Measurements from ENCODE around the gene MMP8. TPM values are rescaled to one million over a fixed set of nuclear protein-coding genes. Genes with fewer than 3 reads are reported as not detected.
"Not testable (repeated sequence)": the region's sequence is repeated elsewhere in the genome, so short reads cannot be mapped to it uniquely, and the experiment has no call there.

Gene MMP8
- total and polyA plus RNA-seq, 9 of the 15 experiments (the other 6 are each of a cell fraction or from before 2014, with no cell fraction given) = not detected

DNA sequence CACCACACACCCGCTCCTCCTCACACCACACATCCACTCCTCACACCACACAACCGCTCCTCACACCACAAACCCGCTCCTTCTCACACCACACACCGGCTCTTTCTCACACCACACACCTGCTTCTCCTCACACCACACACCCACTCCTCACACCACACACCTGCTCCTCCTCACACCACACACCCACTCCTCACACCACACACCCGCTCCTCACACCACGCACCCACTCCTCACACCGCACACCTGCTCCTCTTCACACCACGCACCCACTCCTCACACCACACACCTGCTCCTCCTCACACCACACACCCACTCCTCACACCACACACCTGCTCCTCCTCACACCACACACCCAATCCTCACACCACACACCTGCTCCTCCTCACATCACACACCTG is 6.2 kb upstream of the MMP8 start:
- H3K9ac ChIP-seq (ENCODE audit: insufficient read depth in 1 of 2, low read depth in 2 of 2, low read length in 2 of 2); H3K4me3 ChIP-seq; H3K27ac ChIP-seq (ENCODE audit: extremely low read depth, low read depth, low read length); H3K4me1 ChIP-seq (replicated peaks in 1 of 2; ENCODE audit: control insufficient read depth in 2 of 2, insufficient read depth in 2 of 2, low read length in 2 of 2); H3K4me2 ChIP-seq (ENCODE audit: insufficient read depth, low read length); H3K9me3 ChIP-seq (replicated peaks; ENCODE audit: control insufficient read depth, insufficient read depth, low read depth, low read length); ATAC-seq; POLR2A ChIA-PET; H3K79me2 ChIP-seq (ENCODE audit: control insufficient read depth, insufficient read depth, low read length); DNase-seq (ENCODE audit: extremely low read depth in 1 of 4, low spot score in 3 of 4); in situ Hi-C loops (cut with MboI); H3K27me3 ChIP-seq (ENCODE audit: control insufficient read depth in 2 of 2, insufficient read depth in 2 of 2, low read length in 2 of 2); CTCF ChIA-PET (ENCODE audit: low intra/inter-chr PET ratio); H3K36me3 ChIP-seq (ENCODE audit: control insufficient read depth, insufficient read depth, low read length); H3K9me1 ChIP-seq (ENCODE audit: control insufficient read depth, insufficient read depth, low read length); BruUV-seq (replicated peaks); H4K20me1 ChIP-seq (replicated peaks; ENCODE audit: control insufficient read depth, insufficient read depth, low read length); H2AFZ ChIP-seq (ENCODE audit: low read depth, low read length): not testable (repeated sequence)
- WGBS (ENCODE audit: insufficient coverage, low coverage, missing lambda C conversion rate) = 0% methylated on average over 7 of the region's 8 CpGs
- peak; percentile 59 for FAIRE-seq
- intact Hi-C loops (cut with micrococcal nuclease) = loop anchor here (5.0 kb wide), 2 partner anchors 306 to 871 kb away; no protein-coding TSS in a partner anchor

DNA sequence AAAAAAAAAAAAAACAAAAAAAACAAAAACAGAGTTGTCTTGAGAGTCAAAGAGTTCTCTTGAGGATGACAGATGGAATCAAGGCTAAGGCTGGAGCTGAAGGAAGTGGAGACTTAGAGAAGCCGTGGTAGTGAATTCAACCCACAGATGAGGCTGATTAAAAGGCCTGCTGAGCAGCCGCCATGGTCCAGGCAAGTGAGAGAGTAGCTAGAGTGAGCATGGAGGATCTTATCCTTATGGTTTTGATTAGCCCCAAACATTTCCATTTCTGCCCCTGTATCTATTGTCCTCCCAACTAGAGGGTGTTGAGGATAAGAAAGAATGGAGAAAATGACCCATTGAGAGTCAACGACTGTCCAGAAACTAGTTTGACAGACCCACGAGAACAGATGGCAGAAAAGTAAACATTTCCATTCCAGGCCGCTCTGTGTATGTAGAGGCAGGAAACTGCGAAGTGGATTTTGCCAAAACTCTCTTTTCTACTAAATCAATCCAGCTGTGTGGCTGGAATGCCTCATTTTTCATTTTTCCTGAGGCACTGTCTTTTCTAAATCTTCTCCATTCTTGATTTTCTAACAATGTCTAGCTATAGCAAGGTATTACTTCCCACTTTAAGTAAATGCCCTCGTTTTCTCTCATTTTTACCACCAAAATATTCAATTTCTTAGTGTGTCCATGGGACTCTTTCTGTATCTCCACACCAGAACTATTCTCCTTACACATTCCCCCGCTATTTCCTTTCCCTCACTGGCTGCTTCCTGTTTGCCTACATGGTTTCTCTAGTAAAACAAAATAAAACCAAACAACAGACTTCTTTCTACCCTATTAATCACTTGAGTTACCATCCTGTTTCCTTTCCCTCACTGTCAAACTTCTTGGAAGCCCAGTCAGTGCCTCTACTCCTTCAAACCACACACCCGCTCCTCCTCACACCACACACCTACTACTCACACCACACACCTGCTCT is 5.4 kb upstream of the MMP8 start:
- H3K27me3 ChIP-seq (ENCODE audit: control insufficient read depth in 2 of 2, insufficient read depth in 2 of 2, low read length in 2 of 2) = no peaks in the 10 kb centered on the region
- in situ Hi-C loops (cut with MboI) = no loop called here
- no peak overlapping the region for H3K27ac ChIP-seq (ENCODE audit: extremely low read depth, low read depth, low read length)
- WGBS (ENCODE audit: insufficient coverage, low coverage, missing lambda C conversion rate) = 2% methylated on average over 8 of the region's 9 CpGs
- no peaks in the 10 kb centered on the region for H3K9me3 ChIP-seq (replicated peaks; ENCODE audit: control insufficient read depth, insufficient read depth, low read depth, low read length)
- no peak overlapping the region for H2AFZ ChIP-seq (ENCODE audit: low read depth, low read length)
- no peak overlapping the region for H3K4me2 ChIP-seq (ENCODE audit: insufficient read depth, low read length)
- no peak for ATAC-seq
- BruUV-seq (replicated peaks) = no TSS peak
- ChIA-PET CTCF (ENCODE audit: low intra/inter-chr PET ratio) (no interaction called here), POLR2A (no interaction called here)
- no peak overlapping the region for H3K9ac ChIP-seq (ENCODE audit: insufficient read depth in 1 of 2, low read depth in 2 of 2, low read length in 2 of 2)
- intact Hi-C loops (cut with micrococcal nuclease) = loop anchor here (5.0 kb wide), 2 partner anchors 307 to 872 kb away; no protein-coding TSS in a partner anchor
- DNase-seq (ENCODE audit: extremely low read depth in 1 of 4, low spot score in 3 of 4) = no peak
- no peaks in the 10 kb centered on the region for H3K79me2 ChIP-seq (ENCODE audit: control insufficient read depth, insufficient read depth, low read length)
- H3K36me3 ChIP-seq (ENCODE audit: control insufficient read depth, insufficient read depth, low read length) = no peaks in the 10 kb centered on the region
- H4K20me1 ChIP-seq (replicated peaks; ENCODE audit: control insufficient read depth, insufficient read depth, low read length) = no peaks in the 10 kb centered on the region
- no peak overlapping the region for H3K4me3 ChIP-seq
- no peak for FAIRE-seq
- no peaks in the 10 kb centered on the region for H3K4me1 ChIP-seq (replicated peaks in 1 of 2; ENCODE audit: control insufficient read depth in 2 of 2, insufficient read depth in 2 of 2, low read length in 2 of 2)
- no peaks in the 10 kb centered on the region for H3K9me1 ChIP-seq (ENCODE audit: control insufficient read depth, insufficient read depth, low read length)
- TF ChIP-seq, protein P1, sequence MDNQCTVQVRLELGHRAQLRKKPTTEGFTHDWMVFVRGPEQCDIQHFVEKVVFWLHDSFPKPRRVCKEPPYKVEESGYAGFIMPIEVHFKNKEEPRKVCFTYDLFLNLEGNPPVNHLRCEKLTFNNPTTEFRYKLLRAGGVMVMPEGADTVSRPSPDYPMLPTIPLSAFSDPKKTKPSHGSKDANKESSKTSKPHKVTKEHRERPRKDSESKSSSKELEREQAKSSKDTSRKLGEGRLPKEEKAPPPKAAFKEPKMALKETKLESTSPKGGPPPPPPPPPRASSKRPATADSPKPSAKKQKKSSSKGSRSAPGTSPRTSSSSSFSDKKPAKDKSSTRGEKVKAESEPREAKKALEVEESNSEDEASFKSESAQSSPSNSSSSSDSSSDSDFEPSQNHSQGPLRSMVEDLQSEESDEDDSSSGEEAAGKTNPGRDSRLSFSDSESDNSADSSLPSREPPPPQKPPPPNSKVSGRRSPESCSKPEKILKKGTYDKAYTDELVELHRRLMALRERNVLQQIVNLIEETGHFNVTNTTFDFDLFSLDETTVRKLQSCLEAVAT (IDR thresholded peaks at IDR 0.05) = no peak
- 0 out of 2 replicates have a peak, but pooled peaks have one; percentile 46 for TF ChIP-seq ZNF79 (CRISPR knock-in tag; IDR thresholded peaks at IDR 0.05; ENCODE audit: low read depth)
- TF ChIP-seq ETV6 (IDR thresholded peaks at IDR 0.05; ENCODE audit: borderline replicate concordance in 1 of 2, low read depth in 2 of 2, low read length in 1 of 2) = no peak
- TF ChIP-seq ETV6 (CRISPR knock-in tag; IDR thresholded peaks at IDR 0.05; ENCODE audit: borderline replicate concordance) = no peak
- TF ChIP-seq FOSL1 (tag; conservative IDR thresholded peaks at IDR 0.05) = no peak
- TF ChIP-seq SPI1 (IDR thresholded peaks at IDR 0.05; ENCODE audit: borderline replicate concordance, low read depth, low read length) = no peak

All from K562 (cell line).